HL-60/S4 (cell line): ENCODE data around the gene SGCG.

Experiments used
- in situ Hi-C: fragments of 300-500 bp; cut with MboI; formaldehyde crosslinking; loops from 2 replicates; pipeline ENCODE4 v1.14.3; 2022; ENCODE audit warnings: low sequenced_read_pairs

Gene SGCG

GRCh38 chr13:23323946-23324709 lies 143.3 kb downstream of the SGCG start:
- in situ Hi-C loops, result no loop called here

DNA sequence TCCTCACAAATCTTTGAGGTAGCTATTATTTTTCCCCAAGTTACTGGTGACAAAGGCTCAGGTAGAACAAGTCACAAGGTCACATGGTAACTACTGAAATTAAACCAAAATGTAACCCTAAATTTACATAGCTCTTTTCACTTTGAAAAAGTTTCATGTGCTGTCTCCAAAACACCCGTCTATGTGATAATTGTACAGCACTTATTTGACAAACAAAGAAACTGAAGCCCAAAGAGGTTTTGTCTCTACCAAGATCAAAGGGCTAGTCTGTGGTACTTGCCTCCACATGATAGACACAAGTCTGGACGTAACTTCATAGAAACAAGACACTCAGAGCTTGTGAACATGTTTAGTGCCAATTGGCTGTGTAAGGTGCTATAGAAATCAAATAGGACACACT lies 144.4 kb downstream of the SGCG start:
- in situ Hi-C loops, result no loop called here

GRCh38 chr13:23330356-23330755 lies 149.6 kb downstream of the SGCG start:
- in situ Hi-C loops, result no loop called here

GRCh38 chr13:23339225-23339624 lies 158.4 kb downstream of the SGCG start:
- in situ Hi-C loops, result no loop called here

DNA sequence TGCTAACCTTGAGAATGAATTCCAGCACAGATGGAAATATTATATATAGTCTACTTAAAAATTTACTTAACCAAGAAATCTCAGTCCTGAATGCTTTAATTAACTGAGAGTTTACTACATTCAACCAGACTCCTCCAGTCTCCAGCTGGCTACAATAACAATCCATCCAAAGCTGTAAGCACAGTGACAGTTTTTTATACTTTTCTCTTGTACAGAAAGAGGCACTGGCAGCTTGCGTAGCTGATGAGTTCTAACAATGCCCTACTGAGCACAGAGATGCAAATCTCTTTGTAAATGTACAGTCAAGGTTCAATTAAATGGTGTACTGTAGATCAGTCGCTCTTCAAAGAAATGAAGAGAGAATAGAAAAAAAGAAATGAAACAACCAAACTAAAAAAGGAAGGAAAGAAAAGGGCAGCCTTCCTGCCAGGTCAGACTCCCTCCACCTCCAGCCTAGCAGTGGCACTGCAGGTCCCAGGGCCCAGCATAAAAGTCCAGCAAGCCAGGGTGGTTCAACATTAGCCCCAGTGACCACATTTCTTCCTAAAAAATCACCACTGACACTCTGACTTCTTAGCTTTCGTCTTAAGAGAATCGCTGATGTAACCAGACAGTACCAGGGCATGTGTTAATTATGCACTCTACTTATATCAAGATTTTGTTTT lies 164.3 kb downstream of the SGCG start:
- in situ Hi-C loops, result no loop called here

- in situ Hi-C loops, result no loop called here
These were observed 166.8 kb downstream of the SGCG start for GRCh38 chr13:23347601-23348000.

GRCh38 chr13:23348262-23349127 lies 167.7 kb downstream of the SGCG start:
- in situ Hi-C loops, result no loop called here

- in situ Hi-C loops, result no loop called here
These were observed 168.6 kb downstream of the SGCG start for GRCh38 chr13:23349161-23349897.

DNA sequence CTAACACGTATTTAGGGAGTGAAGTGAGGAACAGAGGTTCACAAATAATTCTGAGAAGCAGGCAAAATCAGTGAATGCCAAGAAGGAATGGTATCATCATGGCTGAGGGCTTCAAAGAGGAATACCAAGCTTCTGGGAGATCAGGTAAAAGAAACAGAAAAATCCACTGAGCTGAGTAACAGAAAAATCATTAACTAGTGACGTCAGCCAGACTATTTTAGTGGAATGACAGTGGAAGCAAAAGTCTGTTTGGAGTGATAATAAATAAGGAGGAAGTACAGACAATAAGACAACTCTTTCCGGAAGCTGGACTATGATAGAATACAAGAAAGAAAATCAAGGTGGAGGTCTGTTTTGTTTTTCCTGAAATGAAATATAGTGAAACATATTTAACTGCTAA lies 169.2 kb downstream of the SGCG start:
- in situ Hi-C loops, result no loop called here

DNA sequence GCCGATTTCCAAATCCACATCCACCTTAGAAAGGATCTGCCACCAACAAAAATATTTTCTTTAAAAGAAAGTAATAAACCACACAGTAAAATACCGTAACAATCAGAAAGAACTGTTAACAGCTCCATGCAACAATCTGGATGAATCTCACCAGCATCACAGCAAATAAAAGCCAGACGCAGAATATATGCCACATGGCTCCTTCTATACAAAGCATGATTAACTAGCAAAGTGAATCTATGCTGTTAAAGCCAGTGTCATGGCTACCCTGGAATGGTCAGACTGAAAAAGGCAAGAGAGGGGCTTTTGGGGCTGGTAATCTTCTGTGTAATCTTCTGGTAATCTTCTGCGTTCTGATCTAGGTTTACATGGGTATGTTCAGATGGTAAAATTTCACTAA lies 171.4 kb downstream of the SGCG start:
- in situ Hi-C loops, result no loop called here

DNA sequence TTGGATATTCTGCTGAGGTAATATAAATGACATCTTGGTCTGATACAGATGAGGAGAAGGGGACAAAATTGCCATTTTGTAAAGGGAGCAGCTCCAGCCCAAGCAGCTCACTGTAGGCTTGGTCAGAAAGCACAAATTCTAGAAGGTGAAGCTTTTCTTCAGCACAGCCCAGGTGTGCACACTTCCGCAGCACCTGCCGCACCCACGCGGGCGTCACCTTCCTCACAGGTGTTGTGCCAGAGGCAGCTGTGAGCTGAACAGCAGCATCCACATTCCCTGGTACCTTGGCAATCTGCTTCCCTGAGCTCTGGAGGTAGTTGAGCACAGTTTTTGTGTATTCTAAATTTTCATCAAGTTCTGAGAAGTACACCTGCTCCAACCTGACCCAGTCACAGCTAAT lies 173.7 kb downstream of the SGCG start:
- in situ Hi-C loops, result no loop called here

- in situ Hi-C loops, result no loop called here
These were observed 175.6 kb downstream of the SGCG start for GRCh38 chr13:23356368-23356767.

- in situ Hi-C loops, result no loop called here
These were observed 176.6 kb downstream of the SGCG start for GRCh38 chr13:23357349-23357748.

DNA sequence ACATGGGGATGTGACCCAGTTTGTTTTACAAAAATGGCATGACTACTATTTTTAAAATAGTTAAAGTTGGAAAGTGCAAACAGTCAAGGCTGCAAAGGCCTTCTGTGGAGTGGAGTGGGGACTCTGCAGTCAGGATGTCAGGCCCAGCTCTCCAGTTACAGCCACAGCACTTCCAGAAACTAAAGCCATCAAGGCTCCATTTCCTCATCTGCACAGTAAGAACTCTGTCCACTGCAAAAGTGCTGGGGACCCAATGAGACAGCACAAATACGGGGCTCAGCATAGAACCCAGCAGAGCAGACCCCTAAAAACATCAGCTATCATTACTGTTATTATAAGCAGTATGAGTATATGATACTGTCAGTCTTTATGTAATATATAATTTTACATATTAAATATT lies 179.1 kb downstream of the SGCG start:
- in situ Hi-C loops, result no loop called here

DNA sequence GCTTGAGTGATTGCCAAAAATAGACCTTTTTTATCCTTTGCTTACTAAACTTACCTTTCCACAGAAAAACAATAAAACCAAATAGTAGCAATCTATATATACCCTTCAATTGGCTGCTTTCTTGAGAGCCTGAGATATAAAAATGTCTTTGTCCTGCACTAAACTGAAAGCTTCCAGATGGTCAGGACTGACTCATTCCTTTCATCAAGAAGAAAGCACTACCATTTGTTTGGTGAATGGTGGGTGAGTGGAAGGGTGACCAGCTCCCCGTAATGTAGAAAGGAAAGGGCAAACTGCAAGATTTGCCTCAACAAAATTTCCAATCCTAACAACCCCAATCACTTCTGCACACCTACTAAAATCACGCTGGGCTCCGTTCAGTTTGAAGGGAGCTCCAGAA lies 184.9 kb downstream of the SGCG start:
- in situ Hi-C loops, result no loop called here

DNA sequence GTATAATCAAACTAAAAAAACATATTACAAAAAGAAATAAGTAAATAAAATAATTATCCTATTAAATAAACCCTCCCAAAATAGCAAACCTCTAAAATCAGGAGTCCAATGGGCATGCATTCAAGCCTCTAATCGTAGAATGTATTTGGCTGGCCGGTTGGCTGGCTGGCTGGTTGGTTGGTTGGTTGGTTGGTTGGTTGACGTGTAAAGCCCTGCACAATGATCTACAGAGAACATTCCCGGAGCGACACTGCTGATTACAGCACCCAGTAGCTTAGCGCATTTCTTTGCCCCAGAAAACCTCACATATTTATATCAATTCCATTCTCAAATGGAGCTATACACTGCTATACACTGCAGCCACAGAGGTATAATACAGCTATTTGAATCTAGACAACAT lies 187.1 kb downstream of the SGCG start:
- in situ Hi-C loops, result no loop called here

DNA sequence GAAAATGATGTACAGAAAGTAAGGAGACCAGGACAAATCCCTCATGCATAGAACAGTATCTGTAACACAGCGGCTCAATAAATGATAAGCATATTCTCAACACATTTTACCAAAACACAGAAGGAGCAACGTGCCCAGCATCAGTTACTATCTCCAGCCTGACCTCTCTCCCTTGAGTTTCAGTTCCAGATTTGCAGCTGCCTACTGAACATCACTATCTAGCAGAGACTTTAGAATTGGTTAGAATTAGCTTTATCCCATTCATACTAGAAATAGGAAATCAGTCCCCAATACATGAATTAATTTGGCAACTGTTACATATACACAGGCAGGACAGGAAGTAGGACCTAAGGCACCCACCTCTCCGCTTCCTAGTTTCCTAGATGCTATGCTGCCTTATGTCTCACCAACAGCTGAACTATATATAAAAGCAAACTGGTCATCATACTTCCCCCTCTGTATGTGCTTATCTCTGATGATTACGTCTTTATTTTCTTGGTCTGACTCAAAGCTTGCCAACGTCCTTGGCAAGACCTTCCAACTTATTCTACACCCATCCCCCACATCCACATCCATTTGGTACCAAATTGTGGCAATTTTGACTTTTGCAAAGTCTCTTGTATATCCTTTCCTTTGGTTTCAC lies 191.6 kb downstream of the SGCG start:
- in situ Hi-C loops, result no loop called here
